CD4-positive, alpha-beta T cell treated with Interferon alpha-2 for 1 hour (primary cell): ENCODE results near the gene GTF2H2C.
"Not testable (repeated sequence)": the region's sequence is repeated elsewhere in the genome, so short reads cannot be mapped to it uniquely, and the experiment has no call there.

Experiments used
- DNase-seq, 2 donors: peaks; one replicate each; pipeline ENCODE4 v3.0.0-alpha.2; 2020 to 2022

Gene GTF2H2C

GRCh38 chr5:69568072-69568471, 8.1 kb downstream of the GTF2H2C start:
- not testable (repeated sequence) for DNase-seq

- not testable (repeated sequence) for DNase-seq
Observed at GRCh38 chr5:69583356-69583755, 23.4 kb downstream of the GTF2H2C start.

GRCh38 chr5:69596114-69596840, 36.3 kb downstream of the GTF2H2C start:
- DNase-seq: peak in 1 of 2 donors; percentile 1

- not testable (repeated sequence) for DNase-seq
Observed at GRCh38 chr5:69601947-69602346, 42.0 kb downstream of the GTF2H2C start.

GRCh38 chr5:69606839-69607238, 46.8 kb downstream of the GTF2H2C start:
- DNase-seq: not testable (repeated sequence)

- not testable (repeated sequence) for DNase-seq
Observed at GRCh38 chr5:69607750-69608149, 47.8 kb downstream of the GTF2H2C start.

- DNase-seq: not testable (repeated sequence)
Observed at GRCh38 chr5:69608861-69609496, 49.0 kb downstream of the GTF2H2C start.

- DNase-seq: not testable (repeated sequence)
Observed at GRCh38 chr5:69614843-69615242, 54.9 kb downstream of the GTF2H2C start.

GRCh38 chr5:69631879-69632278, 71.9 kb downstream of the GTF2H2C start:
- not testable (repeated sequence) for DNase-seq
